Effector memory CD4-positive, alpha-beta T cell (primary cell): ENCODE data around the gene XKRX.

Experiments
- DNase-seq, 3 donors: peaks; one replicate each; pipeline ENCODE4 v3.0.0-alpha.2; 2020
- H3K27ac ChIP-seq: 2 replicates; pipeline ENCODE4 v1.7.0; 2013; ENCODE audit warnings: mild to moderate bottlenecking, low read length, moderate library complexity; ENCODE audit not compliant: insufficient read depth, poor library complexity, severe bottlenecking
- H3K27me3 ChIP-seq: replicated peaks from 2 replicates; pipeline ENCODE4 v1.7.0; 2013; ENCODE audit warnings: mild to moderate bottlenecking, low read length; ENCODE audit not compliant: insufficient read depth, control insufficient read depth, poor library complexity, severe bottlenecking
- H3K36me3 ChIP-seq: 2 replicates; pipeline ENCODE4 v1.7.0; 2013; ENCODE audit warnings: mild to moderate bottlenecking, low read length, moderate library complexity; ENCODE audit not compliant: control insufficient read depth, insufficient read depth
- H3K4me1 ChIP-seq: 2 replicates; pipeline ENCODE4 v1.7.0; 2013; ENCODE audit warnings: low read length, mild to moderate bottlenecking; ENCODE audit not compliant: control insufficient read depth, insufficient read depth, poor library complexity, severe bottlenecking
- H3K4me3 ChIP-seq: 2 replicates; pipeline ENCODE4 v1.7.0; 2013; ENCODE audit warnings: low read length, low read depth, mild to moderate bottlenecking; ENCODE audit not compliant: insufficient read depth, poor library complexity, severe bottlenecking
- H3K9me3 ChIP-seq: 2 replicates; pipeline ENCODE4 v1.7.0; 2013; ENCODE audit warnings: mild to moderate bottlenecking, low read length, moderate library complexity; ENCODE audit not compliant: control insufficient read depth

Gene XKRX

DNA sequence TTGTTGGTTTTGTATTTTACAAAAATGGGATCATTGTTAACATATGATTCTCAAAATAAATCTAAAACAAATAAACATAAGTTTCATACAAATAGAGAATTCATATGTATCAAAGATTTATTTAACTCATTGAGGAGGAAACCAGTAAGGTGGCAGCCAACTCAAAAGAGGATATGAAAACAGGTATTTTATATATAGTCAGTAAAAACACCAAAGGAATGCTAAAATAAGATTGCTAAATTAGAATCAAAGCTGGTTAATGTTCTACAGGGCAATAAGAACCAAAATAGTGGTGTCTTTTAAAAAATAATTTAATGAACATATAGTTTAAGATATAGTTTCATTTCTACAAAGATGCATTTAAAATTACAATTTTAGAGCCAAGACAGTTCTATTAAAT, 23.1 kb downstream of the XKRX start:
- Histone ChIP-seq H3K4me3 (no peak overlapping the region), H3K27ac (no peak overlapping the region), H3K9me3 (no peaks in the 10 kb centered on the region), H3K36me3 (no peaks in the 10 kb centered on the region), H3K4me1 (no peaks in the 10 kb centered on the region), H3K27me3 (no peaks in the 10 kb centered on the region)
- no peak for DNase-seq

DNA sequence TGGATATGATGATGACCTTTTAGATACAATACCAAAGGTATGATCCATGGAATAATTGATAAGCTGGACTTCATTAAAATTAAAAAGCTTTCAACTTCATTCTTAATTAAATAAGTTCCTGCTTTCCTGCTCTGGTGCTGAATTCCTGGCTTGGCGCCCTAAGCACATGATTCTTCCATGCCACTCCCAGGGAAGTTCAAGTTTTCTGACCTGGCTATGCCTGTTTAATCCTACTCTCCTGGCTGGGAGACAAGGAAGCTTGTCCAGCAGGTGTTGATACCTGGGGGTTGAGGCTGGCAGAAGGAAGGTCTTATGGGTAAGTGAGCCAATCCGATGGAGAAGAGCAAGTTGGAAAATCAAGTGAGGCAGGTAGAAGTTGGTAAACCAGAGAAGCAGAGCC, 24.3 kb downstream of the XKRX start:
- no peaks in the 10 kb centered on the region for H3K4me1 ChIP-seq
- H3K27ac ChIP-seq: no peak overlapping the region

DNA sequence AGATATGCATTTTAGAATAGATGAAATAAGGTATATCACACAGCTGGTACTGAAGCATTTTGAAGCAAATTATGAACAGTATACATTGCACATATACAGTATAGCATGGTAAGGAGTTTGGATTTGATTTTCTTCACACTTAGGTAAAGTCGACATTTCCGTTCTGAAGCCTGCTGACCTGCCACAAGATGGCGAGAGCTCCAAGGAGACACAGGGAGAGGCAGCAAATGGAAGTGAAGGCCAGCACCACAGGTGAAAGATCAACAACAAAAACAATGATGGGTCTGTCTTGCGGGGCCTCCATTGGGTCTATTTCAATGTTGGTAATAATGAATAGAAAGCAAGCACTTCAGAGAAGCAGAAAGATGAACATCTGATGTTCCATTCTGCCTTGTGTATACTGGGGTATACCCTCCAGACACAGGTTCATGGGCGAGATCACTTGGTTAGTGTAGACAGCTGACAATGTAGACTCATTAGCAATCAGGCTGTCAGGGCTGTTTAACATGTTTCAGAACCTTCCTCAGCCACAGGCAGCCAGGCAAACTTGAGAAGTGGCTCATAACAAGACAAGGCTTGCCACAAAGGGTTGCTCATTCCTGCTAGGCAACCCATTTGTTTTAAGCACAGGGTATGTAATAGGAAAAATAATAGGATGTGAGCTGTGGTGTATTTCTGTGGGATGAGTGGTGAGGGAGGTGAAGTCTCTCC, 33.2 kb downstream of the XKRX start:
- Histone ChIP-seq H3K27ac (no peak overlapping the region), H3K4me3 (no peak overlapping the region), H3K36me3 (no peaks in the 10 kb centered on the region), H3K27me3 (no peaks in the 10 kb centered on the region), H3K4me1 (no peaks in the 10 kb centered on the region), H3K9me3 (no peaks in the 10 kb centered on the region)
- no peak for DNase-seq

More for the DNA sequence above, 24.3 kb downstream of the XKRX start:
- DNase-seq: no peak
- H3K4me3 ChIP-seq: no peak overlapping the region
- H3K36me3 ChIP-seq: no peaks in the 10 kb centered on the region
- no peaks in the 10 kb centered on the region for H3K9me3 ChIP-seq
- H3K27me3 ChIP-seq: no peaks in the 10 kb centered on the region

GRCh38 chrX:100883654-100884053, 45.1 kb downstream of the XKRX start:
- Histone ChIP-seq H3K27me3 (no peaks in the 10 kb centered on the region), H3K4me3 (no peak overlapping the region), H3K9me3 (no peaks in the 10 kb centered on the region), H3K36me3 (no peaks in the 10 kb centered on the region), H3K27ac (no peak overlapping the region), H3K4me1 (no peaks in the 10 kb centered on the region)
- no peak for DNase-seq

DNA sequence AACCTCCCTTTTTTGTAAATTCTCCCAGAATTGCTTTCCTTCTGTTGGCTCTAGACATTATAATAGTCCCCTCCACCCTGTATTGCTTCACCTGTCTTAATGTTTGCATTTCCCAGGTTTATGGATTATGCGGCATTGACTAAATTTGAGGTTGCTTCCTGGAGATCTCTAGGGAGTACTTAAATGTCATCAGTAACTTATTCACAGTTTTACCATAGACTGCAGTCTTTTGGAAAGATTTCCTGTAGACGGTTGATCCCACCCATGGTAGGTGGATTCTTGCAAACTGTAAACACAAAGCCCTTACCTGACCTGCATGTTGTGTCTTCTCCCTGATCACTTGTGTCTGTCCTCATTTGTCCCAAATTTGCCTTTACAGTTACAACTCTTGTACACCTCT, 48.3 kb downstream of the XKRX start:
- H3K27me3 ChIP-seq: no peaks in the 10 kb centered on the region
- no peaks in the 10 kb centered on the region for H3K4me1 ChIP-seq
- no peak overlapping the region for H3K27ac ChIP-seq
- no peaks in the 10 kb centered on the region for H3K9me3 ChIP-seq
- H3K4me3 ChIP-seq: no peak overlapping the region
- no peaks in the 10 kb centered on the region for H3K36me3 ChIP-seq
- no peak for DNase-seq

- H3K27me3 ChIP-seq: no peaks in the 10 kb centered on the region
- no peak for DNase-seq
- H3K36me3 ChIP-seq: no peaks in the 10 kb centered on the region
- H3K4me1 ChIP-seq: no peaks in the 10 kb centered on the region
- H3K27ac ChIP-seq: no peak within 1 kb of the TSS
- H3K4me3 ChIP-seq: no peak within 1 kb of the TSS
- H3K9me3 ChIP-seq: no peaks in the 10 kb centered on the region
These were observed 54.4 kb downstream of the XKRX start, which contains the start of gene NOX1 for GRCh38 chrX:100874325-100874724. Gene NOX1, minus strand, starts transcription at chrX:100874359. Its CDS starts 220 bp downstream, at chrX:100874139.

DNA sequence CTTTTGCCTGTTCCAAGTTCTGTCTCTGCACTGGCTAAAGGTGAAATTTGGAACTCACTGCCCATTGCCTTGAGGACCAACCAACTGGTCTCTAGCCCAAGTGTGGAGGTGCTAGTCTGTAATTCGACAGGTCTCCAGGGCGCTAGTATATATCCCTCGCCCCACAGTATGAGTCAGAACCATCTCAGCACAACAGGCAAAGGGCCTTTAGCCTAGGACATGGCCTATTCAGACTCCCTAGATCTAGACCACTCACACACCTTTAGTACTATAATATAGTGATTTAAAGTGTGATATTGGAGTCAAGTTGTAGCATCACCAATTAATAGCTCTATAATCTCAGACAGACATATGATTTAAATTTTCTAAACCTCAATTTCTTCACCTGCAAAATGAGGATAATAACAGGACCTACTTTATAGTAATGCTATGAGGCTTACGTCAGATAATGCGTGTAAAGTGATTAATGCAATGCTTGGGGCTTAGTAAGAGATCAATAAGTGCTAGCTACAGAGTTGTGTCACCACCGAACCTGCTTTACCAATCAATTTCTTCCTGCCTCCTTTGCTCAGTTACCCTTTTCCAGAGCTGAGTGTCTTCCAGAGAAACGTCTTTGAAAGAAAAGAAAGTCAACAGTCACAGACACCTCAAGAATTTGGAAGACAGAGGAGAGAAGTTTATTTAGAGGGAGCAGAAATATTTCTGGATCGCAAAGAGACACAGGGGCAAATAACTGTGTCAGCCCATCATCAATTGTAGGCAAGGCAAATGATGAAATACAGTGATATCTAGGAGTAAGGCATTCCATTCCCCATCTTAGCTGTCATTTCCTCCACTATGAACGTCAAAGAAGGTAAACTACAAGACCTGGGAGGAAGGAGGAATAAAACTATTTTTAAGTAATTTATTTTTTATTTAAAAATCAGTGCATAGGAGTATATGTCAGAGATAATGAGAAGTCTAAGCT, 56.8 kb downstream of the XKRX start:
- Histone ChIP-seq H3K4me3 (no peak overlapping the region), H3K27me3 (no peaks in the 10 kb centered on the region), H3K27ac (no peak overlapping the region), H3K9me3 (no peaks in the 10 kb centered on the region), H3K4me1 (no peaks in the 10 kb centered on the region), H3K36me3 (no peaks in the 10 kb centered on the region)
- DNase-seq: no peak

DNA sequence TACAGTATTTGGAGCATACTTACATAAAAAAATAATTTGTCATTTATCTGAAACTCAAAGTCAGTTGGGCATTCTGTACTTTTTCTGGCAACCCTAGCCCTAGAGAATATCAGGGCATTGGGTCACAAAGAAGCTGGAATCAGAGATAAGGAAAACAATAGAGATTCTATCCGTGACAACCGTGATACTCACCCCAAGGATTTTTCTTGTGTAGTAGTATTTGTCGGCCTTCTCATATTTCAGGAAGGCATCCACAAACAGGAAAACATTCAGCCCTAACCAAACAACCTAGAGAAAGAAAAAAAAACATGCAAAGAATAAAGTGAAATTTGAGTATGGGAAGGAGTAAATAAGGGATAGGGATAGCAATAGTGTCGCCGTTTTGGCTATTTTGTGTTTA, 58.2 kb downstream of the XKRX start:
- Histone ChIP-seq H3K4me1 (no peaks in the 10 kb centered on the region), H3K9me3 (no peaks in the 10 kb centered on the region)

GRCh38 chrX:100868273-100868672, 60.4 kb downstream of the XKRX start:
- Histone ChIP-seq H3K9me3 (no peaks in the 10 kb centered on the region), H3K27ac (no peak overlapping the region), H3K27me3 (no peaks in the 10 kb centered on the region), H3K4me3 (no peak overlapping the region), H3K36me3 (no peaks in the 10 kb centered on the region), H3K4me1 (no peaks in the 10 kb centered on the region)
- no peak for DNase-seq

More for the DNA sequence above, 58.2 kb downstream of the XKRX start:
- no peak for DNase-seq
- Histone ChIP-seq H3K4me3 (no peak overlapping the region), H3K27ac (no peak overlapping the region), H3K36me3 (no peaks in the 10 kb centered on the region), H3K27me3 (no peaks in the 10 kb centered on the region)
